Mesenchymal stem cell (in vitro differentiated cells and primary cell): ENCODE results near the gene COQ2.
"Not testable (repeated sequence)": the region's sequence is repeated elsewhere in the genome, so short reads cannot be mapped to it uniquely, and the experiment has no call there.

Experiments
- DNase-seq: peaks from one replicate; pipeline ENCODE4 v3.0.0-alpha.2; 2013
- H2AFZ ChIP-seq: one replicate; pipeline ENCODE4 v1.6.1; 2013; ENCODE audit warnings: low read depth, mild to moderate bottlenecking, control low read depth, inconsistent platforms, low read length, moderate library complexity
- H2AK5ac ChIP-seq: 2 replicates; pipeline ENCODE4 v1.6.1; 2013; ENCODE audit warnings: low read length, moderate library complexity, mild to moderate bottlenecking, inconsistent platforms; ENCODE audit not compliant: severe bottlenecking
- H2BK120ac ChIP-seq: one replicate; pipeline ENCODE4 v1.6.1; 2013; ENCODE audit warnings: low read depth, mild to moderate bottlenecking, inconsistent platforms, low read length, moderate library complexity
- H2BK12ac ChIP-seq, 2 experiments: one replicate each; pipeline ENCODE4 v1.6.1; 2013; ENCODE audit warnings: inconsistent platforms in 2 of 2, low read length in 2 of 2, mild to moderate bottlenecking in 2 of 2, moderate library complexity in 2 of 2, control low read depth in 1 of 2
- H2BK15ac ChIP-seq: one replicate; pipeline ENCODE4 v1.6.1; 2013; ENCODE audit warnings: mild to moderate bottlenecking, low read depth, inconsistent platforms; ENCODE audit not compliant: poor library complexity, severe bottlenecking
- H2BK5ac ChIP-seq: 2 replicates; pipeline ENCODE4 v1.6.1; 2013; ENCODE audit warnings: low read depth, mild to moderate bottlenecking, low read length, control low read depth, inconsistent platforms; ENCODE audit not compliant: poor library complexity, severe bottlenecking
- H3K14ac ChIP-seq, 2 experiments: one replicate each; pipeline ENCODE4 v1.6.1; 2013; ENCODE audit warnings: inconsistent platforms in 2 of 2, low read length in 2 of 2, control low read depth in 1 of 2, mild to moderate bottlenecking in 1 of 2, moderate library complexity in 1 of 2
- H3K18ac ChIP-seq, 2 experiments: one replicate each; pipeline ENCODE4 v1.6.1; 2013; ENCODE audit warnings: inconsistent platforms in 2 of 2, low read length in 2 of 2, control low read depth in 1 of 2, low read depth in 1 of 2, mild to moderate bottlenecking in 1 of 2
- H3K23ac ChIP-seq, 2 experiments: one replicate each; pipeline ENCODE4 v1.6.1; 2013; ENCODE audit warnings: inconsistent platforms in 2 of 2, low read length in 2 of 2, mild to moderate bottlenecking in 2 of 2, moderate library complexity in 2 of 2, control low read depth in 1 of 2
- H3K27ac ChIP-seq: 2 replicates; pipeline ENCODE4 v1.5.1; 2013; ENCODE audit warnings: mild to moderate bottlenecking, moderate library complexity, low read length, control low read depth, inconsistent platforms; ENCODE audit not compliant: poor library complexity, severe bottlenecking
- H3K27me3 ChIP-seq, 2 experiments: 2 replicates each; pipeline versions ENCODE4 v1.6.1 to v1.7.0; 2013; ENCODE audit warnings: low read length in 2 of 2, mild to moderate bottlenecking in 2 of 2, moderate library complexity in 2 of 2, control low read depth in 1 of 2, inconsistent platforms in 1 of 2; ENCODE audit not compliant: control insufficient read depth in 1 of 2, insufficient read depth in 1 of 2
- H3K36me3 ChIP-seq, 2 experiments: 2 replicates each; pipeline versions ENCODE4 v1.6.1 to v1.7.0; 2013; ENCODE audit warnings: low read length in 2 of 2, control low read depth in 1 of 2, inconsistent platforms in 1 of 2, low read depth in 1 of 2, mild to moderate bottlenecking in 1 of 2; ENCODE audit not compliant: insufficient read depth in 2 of 2, control insufficient read depth in 1 of 2
- H3K4ac ChIP-seq, 2 experiments: one replicate each; pipeline ENCODE4 v1.6.1; 2013; ENCODE audit warnings: inconsistent platforms in 2 of 2, low read length in 2 of 2, mild to moderate bottlenecking in 2 of 2, moderate library complexity in 2 of 2, control low read depth in 1 of 2, low read depth in 1 of 2
- H3K4me1 ChIP-seq: 2 replicates; pipeline ENCODE4 v1.6.1; 2013; ENCODE audit warnings: low read depth, low read length, control low read depth; ENCODE audit not compliant: control insufficient read depth, insufficient read depth
- H3K4me2 ChIP-seq: 2 replicates; pipeline ENCODE4 v1.6.1; 2013; ENCODE audit warnings: low read length, mild to moderate bottlenecking, inconsistent platforms; ENCODE audit not compliant: poor library complexity, severe bottlenecking
- H3K4me3 ChIP-seq, 2 experiments: 2 replicates each; pipeline versions ENCODE4 v1.5.1 to v1.7.0; 2013; ENCODE audit warnings: low read length in 2 of 2, mild to moderate bottlenecking in 2 of 2, control low read depth in 1 of 2, low read depth in 1 of 2; ENCODE audit not compliant: insufficient read depth in 1 of 2
- H3K79me1 ChIP-seq: replicated peaks from 2 replicates; pipeline ENCODE4 v1.6.1; 2013; ENCODE audit warnings: mild to moderate bottlenecking, control low read depth, low read length, inconsistent platforms; ENCODE audit not compliant: poor library complexity, severe bottlenecking
- H3K9ac ChIP-seq: 2 replicates; pipeline ENCODE4 v1.7.0; 2013; ENCODE audit warnings: mild to moderate bottlenecking, low read length, moderate library complexity
- H3K9me3 ChIP-seq: 2 replicates; pipeline ENCODE4 v1.7.0; 2013; ENCODE audit warnings: mild to moderate bottlenecking, low read length; ENCODE audit not compliant: control insufficient read depth
- H4K8ac ChIP-seq: one replicate; pipeline ENCODE4 v1.6.1; 2013; ENCODE audit warnings: inconsistent platforms, mild to moderate bottlenecking, low read length, moderate library complexity
- H4K91ac ChIP-seq: one replicate; pipeline ENCODE4 v1.6.1; 2013; ENCODE audit warnings: mild to moderate bottlenecking, low read length, inconsistent platforms
- WGBS: methylation state at CpG from one replicate; pipeline ENCODE4 v1.1.7; 2013; ENCODE audit warnings: mixed read lengths; 5-methylcytosine and 5-hydroxymethylcytosine counted together

The COQ2 gene

DNA sequence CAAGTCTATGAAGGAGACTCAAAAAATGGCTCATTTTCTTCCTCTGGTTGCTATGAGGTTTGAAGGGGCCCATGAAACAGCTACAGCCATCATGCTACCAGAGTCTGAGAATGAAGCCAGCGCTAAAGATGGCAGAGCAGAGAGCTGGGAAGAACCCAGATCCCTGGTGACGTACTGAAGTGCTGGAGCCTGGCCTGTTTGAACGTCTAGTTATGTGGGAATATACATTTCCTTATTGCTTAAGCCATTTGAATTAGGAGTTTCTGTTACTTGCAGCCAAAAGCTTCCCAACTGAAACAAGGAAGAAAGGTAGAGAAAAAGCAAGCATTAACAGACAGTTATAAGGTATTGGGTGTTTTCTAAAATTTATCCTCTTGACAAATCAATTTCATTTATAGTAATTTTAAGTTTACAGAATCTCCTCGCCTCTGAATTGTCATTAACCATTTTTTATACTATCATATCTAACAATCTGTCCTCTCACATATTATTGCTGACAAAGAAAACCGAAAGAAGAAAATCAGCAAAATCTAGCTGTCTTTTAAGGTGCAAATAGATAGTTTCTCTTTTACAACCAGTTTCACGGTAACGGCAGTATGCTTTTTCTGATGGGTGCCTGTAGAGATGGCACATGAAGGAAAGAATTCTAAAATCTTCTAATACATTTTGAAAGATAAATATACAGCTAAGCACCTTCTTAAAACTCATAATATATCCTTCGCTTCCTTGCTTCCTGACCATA is 8.9 kb upstream of the COQ2 start:
- Histone ChIP-seq H3K27me3 (no peaks in the 10 kb centered on the region), H3K23ac (no peak overlapping the region), H3K18ac (no peak overlapping the region), H3K4me1 (no peaks in the 10 kb centered on the region), H2BK5ac (no peak overlapping the region), H3K4me3 (no peak overlapping the region), H2BK12ac (no peak overlapping the region), H4K8ac (no peak overlapping the region), H3K79me1 (no peaks in the 10 kb centered on the region), H3K9ac (no peak overlapping the region), H2BK120ac (no peak overlapping the region), H2BK15ac (no peak overlapping the region), H3K9me3 (no peaks in the 10 kb centered on the region), H2AFZ (no peak overlapping the region), H3K36me3 (no peaks in the 10 kb centered on the region), H3K14ac (no peak overlapping the region), H2AK5ac (no peak overlapping the region), H3K27ac (no peak overlapping the region), H3K4ac (no peak overlapping the region), H4K91ac (no peak overlapping the region), H3K4me2 (no peak overlapping the region)
- DNase-seq, result no peak
- 95% methylated on average over 5 of the region's 8 CpGs for whole genome bisulfite sequencing

GRCh38 chr4:83290059-83290774 is 5.6 kb upstream of the COQ2 start:
- H3K79me1 ChIP-seq, H2BK12ac ChIP-seq, H3K36me3 ChIP-seq, H3K27ac ChIP-seq, H4K91ac ChIP-seq, H3K4me2 ChIP-seq, DNase-seq, H3K18ac ChIP-seq, H2AFZ ChIP-seq, H2BK120ac ChIP-seq, H2BK15ac ChIP-seq, H3K27me3 ChIP-seq, H3K9ac ChIP-seq, H3K9me3 ChIP-seq, H4K8ac ChIP-seq, H2AK5ac ChIP-seq, H3K4ac ChIP-seq, H3K4me1 ChIP-seq, H2BK5ac ChIP-seq, H3K4me3 ChIP-seq, H3K23ac ChIP-seq, H3K14ac ChIP-seq: not testable (repeated sequence)
- WGBS, result 74% methylated on average over 3 of the region's 3 CpGs

GRCh38 chr4:83288381-83288780 is 3.8 kb upstream of the COQ2 start:
- not testable (repeated sequence) for DNase-seq, H3K79me1 ChIP-seq, H2AFZ ChIP-seq, H2BK12ac ChIP-seq, H3K9ac ChIP-seq, H3K18ac ChIP-seq, H2BK15ac ChIP-seq, H3K27ac ChIP-seq, H3K4me2 ChIP-seq, H2BK120ac ChIP-seq, H2BK5ac ChIP-seq, H3K9me3 ChIP-seq, H3K27me3 ChIP-seq, H4K91ac ChIP-seq, H2AK5ac ChIP-seq, H3K23ac ChIP-seq, H3K14ac ChIP-seq, H3K4ac ChIP-seq, H3K4me3 ChIP-seq, H3K4me1 ChIP-seq, H3K36me3 ChIP-seq, H4K8ac ChIP-seq
- WGBS, result 31% methylated on average over 1 of the region's 1 CpG

DNA sequence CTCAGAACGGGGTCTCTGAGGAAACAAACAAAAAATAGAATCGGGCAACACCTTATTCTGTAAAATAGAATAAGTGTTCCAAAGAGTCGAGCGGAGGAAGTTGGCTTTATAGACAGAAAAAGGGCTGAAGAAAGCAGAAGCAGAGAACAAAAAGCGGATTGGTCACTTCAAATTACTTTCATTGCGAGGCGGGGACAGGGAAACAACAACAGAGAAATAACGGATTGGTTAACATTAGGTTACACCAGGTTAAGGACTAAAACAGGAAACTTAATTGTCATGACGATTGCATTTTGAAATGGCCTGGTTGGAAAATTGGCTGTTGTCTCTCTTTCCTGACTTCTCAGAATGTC is 433 bp upstream of the COQ2 start:
- Histone ChIP-seq H4K8ac (no peak overlapping the region), H3K23ac (no peak overlapping the region), H3K27ac (peak overlapping the region; percentile 90), H3K4me1 (no peaks in the 10 kb centered on the region), H3K36me3 (peaks cover 0 to 3% of the 10 kb centered on the region in 2 experiments), H2BK120ac (no peak overlapping the region), H2AFZ (no peak overlapping the region), H3K18ac (no peak overlapping the region), H4K91ac (no peak overlapping the region), H3K4me2 (peak overlapping the region; percentile 85), H3K27me3 (no peaks in the 10 kb centered on the region), H2BK15ac (no peak overlapping the region), H3K4me3 (peak overlapping the region in 1 of 2 experiments; percentile 91), H2AK5ac (no peak overlapping the region), H3K9ac (peak overlapping the region; percentile 98), H3K14ac (no peak overlapping the region), H3K79me1 (peaks cover 10% of the 10 kb centered on the region), H3K4ac (no peak overlapping the region), H2BK12ac (no peak overlapping the region), H2BK5ac (no peak overlapping the region), H3K9me3 (no peaks in the 10 kb centered on the region)
- WGBS, result 13% methylated on average over 9 of the region's 9 CpGs
- peak; percentile 76 for DNase-seq
